GM23338 (cell line): ENCODE measurements around the gene ARHGEF3. TPM values are rescaled to one million over a fixed set of nuclear protein-coding genes. Genes with fewer than 3 reads are reported as not detected.

Source experiments
- ATAC-seq: fragments of 200-7000 bp; cut with Tn5 transposase; 3 replicates; pipeline ENCODE4 v1.9.1; 2020
- DNase-seq: peaks from one replicate; pipeline ENCODE4 v3.0.0-alpha.2; 2015; ENCODE audit warnings: low spot score
- H2AFZ ChIP-seq: fragments of 200-600 bp; sonication (generic); 2 replicates; pipeline ENCODE4 v1.8.0; 2016; ENCODE audit warnings: antibody characterized with exemption, mild to moderate bottlenecking, moderate library complexity
- H3F3A ChIP-seq: fragments of 200-600 bp; sonication (generic); replicated peaks from 2 replicates; pipeline ENCODE4 v1.8.0; 2017; ENCODE audit warnings: antibody characterized with exemption, mixed run types, low read depth
- H3K27ac ChIP-seq: fragments of 200-600 bp; sonication (generic); 2 replicates; pipeline ENCODE4 v1.6.1; 2016; ENCODE audit warnings: low read depth
- H3K27me3 ChIP-seq: fragments of 200-600 bp; sonication (generic); 2 replicates; pipeline ENCODE4 v1.8.0; 2016; ENCODE audit warnings: mild to moderate bottlenecking, mixed run types, moderate library complexity; ENCODE audit not compliant: insufficient read depth
- H3K36me3 ChIP-seq: fragments of 200-600 bp; sonication (generic); 2 replicates; pipeline ENCODE4 v1.8.0; 2016; ENCODE audit warnings: mild to moderate bottlenecking; ENCODE audit not compliant: insufficient read depth
- H3K4me1 ChIP-seq: fragments of 200-600 bp; sonication (generic); 2 replicates; pipeline ENCODE4 v1.8.0; 2016; ENCODE audit warnings: mild to moderate bottlenecking, moderate library complexity; ENCODE audit not compliant: insufficient read depth
- H3K4me2 ChIP-seq: fragments of 200-600 bp; sonication (generic); 2 replicates; pipeline ENCODE4 v1.7.1; 2017; ENCODE audit warnings: mixed run types
- H3K4me3 ChIP-seq: fragments of 200-600 bp; sonication (generic); 2 replicates; pipeline ENCODE4 v1.6.1; 2016; ENCODE audit warnings: mixed run types
- H3K79me2 ChIP-seq: fragments of 200-600 bp; sonication (generic); replicated peaks from 2 replicates; pipeline ENCODE4 v1.8.0; 2017; ENCODE audit warnings: mild to moderate bottlenecking; ENCODE audit not compliant: insufficient read depth
- H3K9me2 ChIP-seq: fragments of 200-600 bp; sonication (generic); 2 replicates; pipeline ENCODE4 v1.8.0; 2017; ENCODE audit not compliant: insufficient read depth
- H4K20me1 ChIP-seq: fragments of 200-600 bp; sonication (generic); replicated peaks from 2 replicates; pipeline ENCODE4 v1.8.0; 2017; ENCODE audit warnings: mild to moderate bottlenecking; ENCODE audit not compliant: insufficient read depth
- H3K27ac Mint-ChIP-seq: 2 replicates; pipeline ENCODE4 v1.8.0; 2020; ENCODE audit warnings: inconsistent platforms, mild to moderate bottlenecking, moderate library complexity, mixed read lengths
- H3K27me3 Mint-ChIP-seq: 3 replicates; pipeline ENCODE4 v1.8.0; 2022; ENCODE audit warnings: low read depth, mild to moderate bottlenecking, moderate library complexity, mixed read lengths, inconsistent platforms; ENCODE audit not compliant: insufficient read depth, poor library complexity
- H3K36me3 Mint-ChIP-seq: 3 replicates; pipeline ENCODE4 v1.8.0; 2021; ENCODE audit warnings: low read depth, mild to moderate bottlenecking, inconsistent platforms, moderate library complexity, mixed read lengths
- H3K4me1 Mint-ChIP-seq: 3 replicates; pipeline ENCODE4 v1.8.0; 2020; ENCODE audit warnings: mild to moderate bottlenecking, inconsistent platforms, mixed read lengths
- H3K4me3 Mint-ChIP-seq: 3 replicates; pipeline ENCODE4 v1.8.0; 2021; ENCODE audit warnings: moderate library complexity, mild to moderate bottlenecking, inconsistent platforms, mixed read lengths
- H3K9me3 Mint-ChIP-seq: 3 replicates; pipeline ENCODE4 v1.8.0; 2020; ENCODE audit warnings: moderate library complexity, mild to moderate bottlenecking, inconsistent platforms, mixed read lengths
- CREB1 ChIP-seq: fragments of 250-450 bp; sonication (Bioruptor Pico); IDR thresholded peaks from 2 replicates; pipeline ENCODE4 v1.5.0; 2020; ENCODE audit warnings: low read depth, mild to moderate bottlenecking, moderate library complexity
- EZH2 ChIP-seq: fragments of 200-600 bp; sonication (generic); IDR thresholded peaks from one replicate; pipeline ENCODE4 v1.8.0; 2017; ENCODE audit warnings: antibody characterized with exemption, mild to moderate bottlenecking, low read depth; ENCODE audit not compliant: unreplicated experiment
- EZH2phosphoT487 ChIP-seq: fragments of 200-600 bp; sonication (generic); IDR thresholded peaks from one replicate; pipeline ENCODE4 v1.8.1; 2018; ENCODE audit warnings: antibody characterized with exemption; ENCODE audit not compliant: unreplicated experiment
- JUNB ChIP-seq: IDR thresholded peaks from one replicate; pipeline ENCODE4 v1.6.1; 2016; ENCODE audit warnings: antibody characterized with exemption; ENCODE audit not compliant: unreplicated experiment
- NANOG ChIP-seq: IDR thresholded peaks from 2 replicates; pipeline ENCODE4 v1.6.1; 2016; ENCODE audit warnings: antibody characterized with exemption, borderline replicate concordance
- POLR2AphosphoS5 ChIP-seq: IDR thresholded peaks from 2 replicates; pipeline ENCODE4 v1.6.1; 2016; ENCODE audit warnings: antibody characterized with exemption, low read depth
- STAT1 ChIP-seq: IDR thresholded peaks from one replicate; pipeline ENCODE4 v1.6.1; 2016; ENCODE audit warnings: antibody characterized with exemption; ENCODE audit not compliant: unreplicated experiment
- ZNF114 ChIP-seq: fragments of 250-450 bp; sonication (Bioruptor Pico); IDR thresholded peaks from 2 replicates; pipeline ENCODE4 v1.5.0; 2020; ENCODE audit warnings: mild to moderate bottlenecking, moderate library complexity
- ZNF331 ChIP-seq: fragments of 250-450 bp; sonication (Bioruptor Pico); IDR thresholded peaks from 2 replicates; pipeline ENCODE4 v1.5.0; 2020; ENCODE audit warnings: low read depth, mild to moderate bottlenecking, moderate library complexity
- polyA plus RNA-seq: library from polyadenylated mRNA; unstranded; fragments of >200 nt; fragmentation: Nextera tagmentation; extraction: Ambion mirVana; gene quantifications from 2 replicates; pipeline ENCODE4 v1.2.1, GENCODE V29; 2016
- total RNA-seq: library from RNA; depleted of rRNA; stranded (reverse); fragments of >200 nt; shearing (Covaris generic); gene quantifications from 2 replicates; pipeline ENCODE4 v1.2.3, GENCODE V29; 2014
- TF ChIP-seq, protein P1 (sequence below): IDR thresholded peaks from 2 replicates; pipeline ENCODE4 v1.6.1; 2016; ENCODE audit warnings: antibody characterized with exemption
- TF ChIP-seq, protein P2 (sequence below), 2 experiments: fragments of 200-600 bp in 1 of 2; sonication (generic) in 1 of 2; conservative IDR thresholded peaks; 2 replicates each; pipeline versions ENCODE4 v1.5.1 to v1.6.1; 2016 to 2017; ENCODE audit warnings: antibody characterized with exemption in 2 of 2, low read depth in 2 of 2, mild to moderate bottlenecking in 2 of 2, moderate library complexity in 1 of 2
- TF ChIP-seq, protein P3 (sequence below): IDR thresholded peaks from one replicate; pipeline ENCODE4 v1.6.1; 2018; ENCODE audit warnings: antibody characterized with exemption; ENCODE audit not compliant: unreplicated experiment
- TF ChIP-seq, protein P4 (sequence below): fragments of 250-450 bp; sonication (Bioruptor Pico); IDR thresholded peaks from 2 replicates; pipeline ENCODE4 v1.5.0; 2020; ENCODE audit warnings: mild to moderate bottlenecking, moderate library complexity

Gene ARHGEF3
- total and polyA plus RNA-seq, 2 experiments from 2014 or later: 5.0 to 5.1 TPM

DNA sequence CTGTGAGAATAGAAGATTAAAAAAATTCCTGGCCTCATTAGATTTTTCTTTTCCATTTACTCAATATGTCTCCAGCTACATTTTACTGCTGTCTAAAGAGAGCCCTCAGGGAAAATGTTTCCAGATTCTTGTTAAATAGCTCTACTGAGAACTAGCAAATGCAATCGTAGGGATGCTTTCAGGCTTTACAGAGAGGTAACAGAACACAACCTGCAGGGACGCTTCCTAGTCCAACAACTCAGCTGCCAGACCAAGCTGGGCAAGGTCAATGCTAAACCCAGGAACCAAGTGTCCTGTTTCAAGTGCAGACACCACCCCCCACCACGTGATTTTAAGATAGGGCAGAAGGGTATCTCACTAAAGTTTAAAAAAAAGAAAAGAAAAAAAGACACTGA is 25.2 kb downstream of the ARHGEF3 start:
- H3K4me1 Mint-ChIP-seq: peaks cover 3% of the 10 kb centered on the region; the same call in 1 of the 3 replicates
- Histone ChIP-seq H3K79me2 (no peaks in the 10 kb centered on the region), H3K4me1 (no peaks in the 10 kb centered on the region), H3K27me3 (no peaks in the 10 kb centered on the region), H3K9me2 (no peaks in the 10 kb centered on the region), H3K36me3 (no peaks in the 10 kb centered on the region), H4K20me1 (peaks cover 4% of the 10 kb centered on the region; the same call in 1 of the 2 replicates), H3K4me2 (no peak overlapping the region), H2AFZ (no peak overlapping the region), H3K27ac (no peak overlapping the region), H3F3A (no peaks in the 10 kb centered on the region), H3K4me3 (no peak overlapping the region)
- no peak overlapping the region for H3K27ac Mint-ChIP-seq
- H3K36me3 Mint-ChIP-seq: no peaks in the 10 kb centered on the region
- TF ChIP-seq EZH2phosphoT487 (no peak), STAT1 (no peak), CREB1 (CRISPR knock-in tag) (no peak), ZNF331 (CRISPR knock-in tag) (no peak), ZNF114 (CRISPR knock-in tag) (no peak), NANOG (no peak), POLR2AphosphoS5 (no peak), EZH2 (no peak), JUNB (no peak)
- TF ChIP-seq, protein P1, sequence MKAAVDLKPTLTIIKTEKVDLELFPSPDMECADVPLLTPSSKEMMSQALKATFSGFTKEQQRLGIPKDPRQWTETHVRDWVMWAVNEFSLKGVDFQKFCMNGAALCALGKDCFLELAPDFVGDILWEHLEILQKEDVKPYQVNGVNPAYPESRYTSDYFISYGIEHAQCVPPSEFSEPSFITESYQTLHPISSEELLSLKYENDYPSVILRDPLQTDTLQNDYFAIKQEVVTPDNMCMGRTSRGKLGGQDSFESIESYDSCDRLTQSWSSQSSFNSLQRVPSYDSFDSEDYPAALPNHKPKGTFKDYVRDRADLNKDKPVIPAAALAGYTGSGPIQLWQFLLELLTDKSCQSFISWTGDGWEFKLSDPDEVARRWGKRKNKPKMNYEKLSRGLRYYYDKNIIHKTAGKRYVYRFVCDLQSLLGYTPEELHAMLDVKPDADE: no peak
- TF ChIP-seq, protein P2, sequence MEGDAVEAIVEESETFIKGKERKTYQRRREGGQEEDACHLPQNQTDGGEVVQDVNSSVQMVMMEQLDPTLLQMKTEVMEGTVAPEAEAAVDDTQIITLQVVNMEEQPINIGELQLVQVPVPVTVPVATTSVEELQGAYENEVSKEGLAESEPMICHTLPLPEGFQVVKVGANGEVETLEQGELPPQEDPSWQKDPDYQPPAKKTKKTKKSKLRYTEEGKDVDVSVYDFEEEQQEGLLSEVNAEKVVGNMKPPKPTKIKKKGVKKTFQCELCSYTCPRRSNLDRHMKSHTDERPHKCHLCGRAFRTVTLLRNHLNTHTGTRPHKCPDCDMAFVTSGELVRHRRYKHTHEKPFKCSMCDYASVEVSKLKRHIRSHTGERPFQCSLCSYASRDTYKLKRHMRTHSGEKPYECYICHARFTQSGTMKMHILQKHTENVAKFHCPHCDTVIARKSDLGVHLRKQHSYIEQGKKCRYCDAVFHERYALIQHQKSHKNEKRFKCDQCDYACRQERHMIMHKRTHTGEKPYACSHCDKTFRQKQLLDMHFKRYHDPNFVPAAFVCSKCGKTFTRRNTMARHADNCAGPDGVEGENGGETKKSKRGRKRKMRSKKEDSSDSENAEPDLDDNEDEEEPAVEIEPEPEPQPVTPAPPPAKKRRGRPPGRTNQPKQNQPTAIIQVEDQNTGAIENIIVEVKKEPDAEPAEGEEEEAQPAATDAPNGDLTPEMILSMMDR (conservative IDR thresholded peaks at IDR 0.05; ENCODE audit: low read depth in 2 of 2): no peak
- TF ChIP-seq, protein P3, sequence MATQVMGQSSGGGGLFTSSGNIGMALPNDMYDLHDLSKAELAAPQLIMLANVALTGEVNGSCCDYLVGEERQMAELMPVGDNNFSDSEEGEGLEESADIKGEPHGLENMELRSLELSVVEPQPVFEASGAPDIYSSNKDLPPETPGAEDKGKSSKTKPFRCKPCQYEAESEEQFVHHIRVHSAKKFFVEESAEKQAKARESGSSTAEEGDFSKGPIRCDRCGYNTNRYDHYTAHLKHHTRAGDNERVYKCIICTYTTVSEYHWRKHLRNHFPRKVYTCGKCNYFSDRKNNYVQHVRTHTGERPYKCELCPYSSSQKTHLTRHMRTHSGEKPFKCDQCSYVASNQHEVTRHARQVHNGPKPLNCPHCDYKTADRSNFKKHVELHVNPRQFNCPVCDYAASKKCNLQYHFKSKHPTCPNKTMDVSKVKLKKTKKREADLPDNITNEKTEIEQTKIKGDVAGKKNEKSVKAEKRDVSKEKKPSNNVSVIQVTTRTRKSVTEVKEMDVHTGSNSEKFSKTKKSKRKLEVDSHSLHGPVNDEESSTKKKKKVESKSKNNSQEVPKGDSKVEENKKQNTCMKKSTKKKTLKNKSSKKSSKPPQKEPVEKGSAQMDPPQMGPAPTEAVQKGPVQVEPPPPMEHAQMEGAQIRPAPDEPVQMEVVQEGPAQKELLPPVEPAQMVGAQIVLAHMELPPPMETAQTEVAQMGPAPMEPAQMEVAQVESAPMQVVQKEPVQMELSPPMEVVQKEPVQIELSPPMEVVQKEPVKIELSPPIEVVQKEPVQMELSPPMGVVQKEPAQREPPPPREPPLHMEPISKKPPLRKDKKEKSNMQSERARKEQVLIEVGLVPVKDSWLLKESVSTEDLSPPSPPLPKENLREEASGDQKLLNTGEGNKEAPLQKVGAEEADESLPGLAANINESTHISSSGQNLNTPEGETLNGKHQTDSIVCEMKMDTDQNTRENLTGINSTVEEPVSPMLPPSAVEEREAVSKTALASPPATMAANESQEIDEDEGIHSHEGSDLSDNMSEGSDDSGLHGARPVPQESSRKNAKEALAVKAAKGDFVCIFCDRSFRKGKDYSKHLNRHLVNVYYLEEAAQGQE: no peak
- TF ChIP-seq, protein P4, sequence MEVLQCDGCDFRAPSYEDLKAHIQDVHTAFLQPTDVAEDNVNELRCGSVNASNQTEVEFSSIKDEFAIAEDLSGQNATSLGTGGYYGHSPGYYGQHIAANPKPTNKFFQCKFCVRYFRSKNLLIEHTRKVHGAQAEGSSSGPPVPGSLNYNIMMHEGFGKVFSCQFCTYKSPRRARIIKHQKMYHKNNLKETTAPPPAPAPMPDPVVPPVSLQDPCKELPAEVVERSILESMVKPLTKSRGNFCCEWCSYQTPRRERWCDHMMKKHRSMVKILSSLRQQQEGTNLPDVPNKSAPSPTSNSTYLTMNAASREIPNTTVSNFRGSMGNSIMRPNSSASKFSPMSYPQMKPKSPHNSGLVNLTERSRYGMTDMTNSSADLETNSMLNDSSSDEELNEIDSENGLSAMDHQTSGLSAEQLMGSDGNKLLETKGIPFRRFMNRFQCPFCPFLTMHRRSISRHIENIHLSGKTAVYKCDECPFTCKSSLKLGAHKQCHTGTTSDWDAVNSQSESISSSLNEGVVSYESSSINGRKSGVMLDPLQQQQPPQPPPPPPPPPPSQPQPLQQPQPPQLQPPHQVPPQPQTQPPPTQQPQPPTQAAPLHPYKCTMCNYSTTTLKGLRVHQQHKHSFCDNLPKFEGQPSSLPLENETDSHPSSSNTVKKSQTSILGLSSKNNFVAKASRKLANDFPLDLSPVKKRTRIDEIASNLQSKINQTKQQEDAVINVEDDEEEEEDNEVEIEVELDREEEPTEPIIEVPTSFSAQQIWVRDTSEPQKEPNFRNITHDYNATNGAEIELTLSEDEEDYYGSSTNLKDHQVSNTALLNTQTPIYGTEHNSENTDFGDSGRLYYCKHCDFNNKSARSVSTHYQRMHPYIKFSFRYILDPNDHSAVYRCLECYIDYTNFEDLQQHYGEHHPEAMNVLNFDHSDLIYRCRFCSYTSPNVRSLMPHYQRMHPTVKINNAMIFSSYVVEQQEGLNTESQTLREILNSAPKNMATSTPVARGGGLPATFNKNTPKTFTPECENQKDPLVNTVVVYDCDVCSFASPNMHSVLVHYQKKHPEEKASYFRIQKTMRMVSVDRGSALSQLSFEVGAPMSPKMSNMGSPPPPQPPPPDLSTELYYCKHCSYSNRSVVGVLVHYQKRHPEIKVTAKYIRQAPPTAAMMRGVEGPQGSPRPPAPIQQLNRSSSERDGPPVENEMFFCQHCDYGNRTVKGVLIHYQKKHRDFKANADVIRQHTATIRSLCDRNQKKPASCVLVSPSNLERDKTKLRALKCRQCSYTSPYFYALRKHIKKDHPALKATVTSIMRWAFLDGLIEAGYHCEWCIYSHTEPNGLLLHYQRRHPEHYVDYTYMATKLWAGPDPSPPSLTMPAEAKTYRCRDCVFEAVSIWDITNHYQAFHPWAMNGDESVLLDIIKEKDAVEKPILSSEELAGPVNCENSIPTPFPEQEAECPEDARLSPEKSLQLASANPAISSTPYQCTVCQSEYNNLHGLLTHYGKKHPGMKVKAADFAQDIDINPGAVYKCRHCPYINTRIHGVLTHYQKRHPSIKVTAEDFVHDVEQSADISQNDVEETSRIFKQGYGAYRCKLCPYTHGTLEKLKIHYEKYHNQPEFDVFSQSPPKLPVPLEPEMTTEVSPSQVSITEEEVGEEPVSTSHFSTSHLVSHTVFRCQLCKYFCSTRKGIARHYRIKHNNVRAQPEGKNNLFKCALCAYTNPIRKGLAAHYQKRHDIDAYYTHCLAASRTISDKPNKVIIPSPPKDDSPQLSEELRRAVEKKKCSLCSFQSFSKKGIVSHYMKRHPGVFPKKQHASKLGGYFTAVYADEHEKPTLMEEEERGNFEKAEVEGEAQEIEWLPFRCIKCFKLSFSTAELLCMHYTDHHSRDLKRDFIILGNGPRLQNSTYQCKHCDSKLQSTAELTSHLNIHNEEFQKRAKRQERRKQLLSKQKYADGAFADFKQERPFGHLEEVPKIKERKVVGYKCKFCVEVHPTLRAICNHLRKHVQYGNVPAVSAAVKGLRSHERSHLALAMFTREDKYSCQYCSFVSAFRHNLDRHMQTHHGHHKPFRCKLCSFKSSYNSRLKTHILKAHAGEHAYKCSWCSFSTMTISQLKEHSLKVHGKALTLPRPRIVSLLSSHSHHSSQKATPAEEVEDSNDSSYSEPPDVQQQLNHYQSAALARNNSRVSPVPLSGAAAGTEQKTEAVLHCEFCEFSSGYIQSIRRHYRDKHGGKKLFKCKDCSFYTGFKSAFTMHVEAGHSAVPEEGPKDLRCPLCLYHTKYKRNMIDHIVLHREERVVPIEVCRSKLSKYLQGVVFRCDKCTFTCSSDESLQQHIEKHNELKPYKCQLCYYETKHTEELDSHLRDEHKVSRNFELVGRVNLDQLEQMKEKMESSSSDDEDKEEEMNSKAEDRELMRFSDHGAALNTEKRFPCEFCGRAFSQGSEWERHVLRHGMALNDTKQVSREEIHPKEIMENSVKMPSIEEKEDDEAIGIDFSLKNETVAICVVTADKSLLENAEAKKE (CRISPR knock-in tag): no peak
- H3K9me3 Mint-ChIP-seq: no peaks in the 10 kb centered on the region; the same call in 2 of the 3 replicates
- no peak overlapping the region for H3K4me3 Mint-ChIP-seq
- no peak for DNase-seq
- ATAC-seq: no peak
- no peaks in the 10 kb centered on the region for H3K27me3 Mint-ChIP-seq
